ENCODE results near the gene ARL16.
"Not testable (repeated sequence)": the region's sequence is repeated elsewhere in the genome, so short reads cannot be mapped to it uniquely, and the experiment has no call there.

The ARL16 gene

GRCh38 chr17:81695211-81695610 is 11.6 kb upstream of the ARL16 start:
- DNase-seq (no peak), ATAC-seq (no peak)

- DNase-seq (no peak), ATAC-seq (no peak)
These were observed 11.2 kb upstream of the ARL16 start for GRCh38 chr17:81694810-81695209.

DNA sequence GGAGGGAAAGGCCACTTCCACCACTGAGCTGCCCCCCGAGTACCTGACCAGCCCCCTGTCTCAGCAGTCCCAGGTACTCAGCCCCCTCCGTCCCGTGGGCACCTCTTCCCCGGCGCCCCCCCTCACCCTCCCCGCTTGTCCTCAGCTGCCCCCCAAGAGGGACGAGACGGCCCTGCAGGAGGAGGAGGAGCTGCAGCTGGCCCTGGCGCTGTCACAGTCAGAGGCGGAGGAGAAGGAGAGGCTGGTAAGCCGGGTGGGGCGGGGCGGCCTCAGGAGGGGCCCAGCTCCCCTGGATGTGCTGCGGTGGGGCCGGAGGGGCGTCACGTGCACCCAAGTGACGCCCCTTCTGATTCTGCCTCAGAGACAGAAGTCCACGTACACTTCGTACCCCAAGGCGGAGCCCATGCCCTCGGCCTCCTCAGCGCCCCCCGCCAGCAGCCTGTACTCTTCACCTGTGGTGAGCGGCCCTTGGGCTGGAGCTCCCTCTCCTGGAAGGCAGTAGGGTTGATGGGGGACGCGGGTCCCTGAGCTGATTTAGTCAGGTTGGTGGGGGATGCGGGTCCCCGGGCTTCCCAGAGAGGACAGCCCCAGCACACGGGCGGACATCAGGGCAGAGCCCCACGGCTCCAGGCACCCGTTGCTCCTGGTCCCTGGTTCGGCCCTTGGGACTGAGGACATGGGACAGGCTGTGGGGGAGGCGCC is 10.1 kb upstream of the ARL16 start:
- no peak for ATAC-seq
- DNase-seq: no peak

DNA sequence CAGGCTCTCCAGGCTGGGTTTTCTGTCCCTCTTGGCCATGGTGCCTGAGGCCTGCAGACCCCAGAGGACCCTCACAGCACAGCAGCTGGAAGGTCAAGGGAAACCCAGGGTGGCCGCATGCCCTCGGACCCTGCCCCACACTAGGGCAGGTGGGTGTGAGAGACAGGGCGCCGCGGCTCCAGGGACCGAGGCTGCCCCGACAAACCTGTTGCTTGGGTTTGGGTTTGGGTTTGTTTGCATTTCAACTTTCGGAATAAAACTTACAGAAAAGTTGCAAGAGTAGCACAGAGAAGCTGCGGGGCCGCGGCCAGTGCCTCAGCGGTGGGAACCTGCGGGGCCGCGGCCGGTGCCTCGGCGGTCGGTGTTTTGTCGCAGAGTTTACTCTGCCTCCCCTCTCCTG is 8.0 kb upstream of the ARL16 start:
- no peak for ATAC-seq
- no peak for DNase-seq

- no peak for DNase-seq
- ATAC-seq: no peak
These were observed 7.6 kb upstream of the ARL16 start for GRCh38 chr17:81691196-81691595.

DNA sequence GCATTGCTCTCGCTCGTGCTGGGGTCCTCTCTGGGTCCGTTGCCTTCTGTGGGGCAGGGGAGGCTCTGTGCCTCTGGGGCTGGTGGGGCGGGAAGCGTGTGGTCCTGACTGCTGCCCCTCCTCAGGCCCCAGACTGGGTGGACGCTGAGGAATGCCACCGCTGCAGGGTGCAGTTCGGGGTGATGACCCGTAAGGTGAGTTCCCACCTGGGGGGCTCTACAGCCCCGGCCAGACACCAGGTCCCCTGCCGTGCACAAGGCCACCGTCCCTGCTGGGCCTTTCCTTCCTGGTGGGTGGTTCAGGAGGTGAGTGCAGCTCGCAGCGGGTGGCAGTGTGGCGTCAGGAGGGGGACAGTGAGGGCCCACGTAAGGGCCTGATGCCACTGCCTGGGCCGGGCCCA is 7.0 kb upstream of the ARL16 start:
- ATAC-seq: no peak
- no peak for DNase-seq

DNA sequence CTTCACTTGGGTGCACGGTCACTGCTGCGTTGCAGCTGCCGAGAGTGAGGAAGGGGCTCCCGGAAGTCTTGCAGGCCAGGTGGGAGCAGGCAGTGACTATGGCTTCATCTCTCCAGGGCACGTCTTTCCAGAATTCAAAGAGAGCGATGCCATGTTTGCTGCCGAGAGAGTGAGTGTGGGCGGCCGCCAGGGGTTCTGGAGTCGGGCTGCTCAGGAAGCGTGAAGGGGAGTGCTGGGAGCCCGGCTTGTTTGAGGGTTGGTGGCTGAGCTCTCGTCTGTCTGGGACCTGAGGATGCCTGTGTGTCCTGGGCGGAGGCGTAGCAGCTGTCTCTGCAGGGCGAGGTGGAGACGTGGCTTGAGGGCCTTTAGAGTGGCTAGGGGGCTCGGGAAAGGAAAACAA is 6.5 kb upstream of the ARL16 start:
- no peak for ATAC-seq
- DNase-seq: no peak

- no peak for ATAC-seq
- DNase-seq: no peak
These were observed 5.0 kb upstream of the ARL16 start for GRCh38 chr17:81688616-81689015.

DNA sequence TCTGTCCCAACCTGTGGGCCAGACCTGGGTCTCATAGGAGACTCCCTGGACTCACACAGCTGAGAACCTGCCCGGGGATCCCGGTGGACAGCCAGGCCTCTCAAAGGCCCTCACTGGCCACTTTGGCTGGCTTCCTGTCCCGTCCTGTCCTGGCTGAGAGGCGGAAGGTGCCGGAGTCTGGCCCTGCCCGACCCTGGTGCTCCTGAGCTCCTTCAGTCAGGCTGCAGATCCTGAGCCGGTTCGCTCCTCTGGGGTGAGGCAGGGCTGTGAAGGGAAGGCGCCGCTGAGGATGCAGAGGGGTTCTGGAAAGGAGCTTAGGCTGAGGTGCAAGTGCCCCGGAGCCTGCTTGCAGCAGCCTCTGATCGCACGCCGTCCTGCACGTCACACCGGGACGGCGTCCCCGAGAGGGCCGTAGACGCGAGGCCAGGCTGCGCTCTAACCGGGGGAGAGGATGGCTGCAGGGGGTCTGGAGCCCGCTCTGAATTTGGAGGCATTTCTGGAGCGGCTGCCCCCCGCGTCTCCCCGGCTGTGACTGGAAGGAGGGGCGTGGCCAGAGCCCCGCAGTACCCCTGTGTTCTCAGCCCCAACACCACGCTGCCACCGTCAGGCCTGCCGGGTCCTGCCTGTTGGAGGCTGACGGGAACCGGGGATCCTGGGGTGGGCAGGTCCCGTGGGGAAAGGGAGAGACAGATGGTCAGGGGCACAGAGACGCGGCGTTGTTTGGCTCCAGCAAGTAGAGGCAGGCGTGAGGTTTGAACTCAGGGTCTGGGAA is 4.4 kb upstream of the ARL16 start:
- no peak for DNase-seq
- no peak for ATAC-seq

DNA sequence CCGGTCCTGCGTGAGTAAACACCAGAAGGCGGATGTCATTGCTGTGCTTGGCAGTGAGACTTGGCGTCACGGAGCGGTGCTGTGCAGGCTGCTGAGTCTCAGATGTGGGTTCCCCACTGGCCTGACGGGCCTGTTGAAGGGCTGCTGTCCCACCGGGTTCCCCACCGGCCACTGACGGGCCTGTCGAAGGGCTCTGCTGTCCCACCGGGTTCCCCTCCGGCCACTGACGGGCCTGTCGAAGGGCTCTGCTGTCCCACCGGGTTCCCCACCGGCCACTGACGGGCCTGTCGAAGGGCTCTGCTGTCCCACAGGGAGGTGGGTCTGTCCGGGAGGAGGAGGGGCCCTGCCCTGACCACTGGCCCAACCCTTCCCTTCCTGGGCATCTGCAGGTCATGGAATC is 3.0 kb upstream of the ARL16 start:
- no peak for DNase-seq
- ATAC-seq: no peak

DNA sequence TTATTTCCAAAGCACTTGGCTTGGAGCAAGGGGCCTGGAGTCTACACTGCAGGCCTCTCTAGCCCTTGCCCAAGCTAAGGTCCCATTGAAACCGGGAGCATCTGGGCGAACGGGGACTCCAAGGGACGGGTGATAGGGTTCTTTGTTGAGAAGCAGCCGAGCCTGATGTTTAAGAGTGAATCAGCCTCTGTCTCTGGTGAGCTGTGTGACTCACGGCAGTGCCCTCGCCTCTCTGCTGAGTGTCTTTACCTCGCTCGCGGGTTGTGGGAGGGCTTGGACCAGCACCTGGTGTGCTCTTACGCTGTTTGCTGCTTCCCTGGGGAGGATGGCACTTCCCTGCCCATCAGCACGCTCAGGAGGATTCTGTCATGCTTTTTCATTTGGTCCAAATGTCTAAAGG is 1.5 kb upstream of the ARL16 start:
- peak; percentile 66 for DNase-seq
- ATAC-seq: peak; percentile 48

- ATAC-seq: no peak
These were observed 880 bp upstream of the ARL16 start for GRCh38 chr17:81684442-81684911.

DNA sequence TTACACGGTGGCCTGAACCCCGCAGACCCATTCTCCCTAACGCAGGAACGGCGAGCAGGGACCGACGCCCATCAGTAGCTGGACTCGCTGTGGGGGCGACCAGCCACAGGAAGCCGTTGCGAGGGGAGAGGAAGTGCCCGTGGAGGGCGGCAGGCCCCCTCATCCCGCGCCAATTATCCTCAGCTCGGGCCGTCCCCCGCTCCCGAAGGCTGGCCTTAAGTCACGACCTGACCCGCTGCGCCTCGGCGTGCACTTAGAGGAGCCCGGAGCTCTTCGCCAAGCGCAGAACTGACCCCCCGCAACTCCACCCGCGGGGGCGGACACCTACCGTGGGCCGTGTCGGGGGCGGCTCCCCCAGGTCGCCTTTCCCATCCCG is 401 bp downstream of the ARL16 start:
- no peak for ATAC-seq

More at GRCh38 chr17:81684442-81684911, 880 bp upstream of the ARL16 start:
- peak; percentile 47 for DNase-seq

DNA sequence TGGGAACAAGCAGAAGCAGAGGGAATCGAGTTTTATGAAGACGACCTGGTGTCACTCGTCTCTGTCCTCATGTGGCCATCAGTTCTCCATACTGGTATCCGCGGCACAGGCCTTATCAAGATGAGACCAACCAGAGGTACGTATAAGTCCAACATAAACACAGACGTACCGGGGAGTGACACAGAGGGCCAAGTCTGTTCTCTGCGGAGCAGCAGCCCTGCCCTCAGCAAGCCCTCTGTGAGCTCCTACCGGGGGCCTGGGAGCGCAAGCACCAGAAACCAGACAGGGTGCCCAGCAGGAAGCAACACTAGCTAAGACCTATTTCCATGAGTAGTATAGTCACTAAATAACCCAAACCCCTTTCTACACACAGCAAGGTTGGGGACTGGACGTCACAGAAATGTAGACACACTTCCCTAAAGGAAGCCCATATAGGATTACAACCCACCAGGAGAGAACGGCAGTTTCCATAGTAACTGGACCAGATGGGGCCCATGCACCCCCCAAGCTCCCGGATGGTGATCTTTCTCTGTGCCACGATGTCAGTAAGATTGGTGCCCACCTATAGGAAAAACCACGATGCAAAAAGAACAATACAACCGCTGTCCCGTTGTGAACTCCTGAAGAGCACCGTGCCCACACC is 911 bp downstream of the ARL16 start:
- ATAC-seq: no peak

More for the DNA sequence above, 401 bp downstream of the ARL16 start:
- no peak for DNase-seq

GRCh38 chr17:81681672-81682071 is 1.9 kb downstream of the ARL16 start:
- no peak for DNase-seq
- ATAC-seq: no peak

More for the DNA sequence above, 911 bp downstream of the ARL16 start:
- DNase-seq: no peak

DNA sequence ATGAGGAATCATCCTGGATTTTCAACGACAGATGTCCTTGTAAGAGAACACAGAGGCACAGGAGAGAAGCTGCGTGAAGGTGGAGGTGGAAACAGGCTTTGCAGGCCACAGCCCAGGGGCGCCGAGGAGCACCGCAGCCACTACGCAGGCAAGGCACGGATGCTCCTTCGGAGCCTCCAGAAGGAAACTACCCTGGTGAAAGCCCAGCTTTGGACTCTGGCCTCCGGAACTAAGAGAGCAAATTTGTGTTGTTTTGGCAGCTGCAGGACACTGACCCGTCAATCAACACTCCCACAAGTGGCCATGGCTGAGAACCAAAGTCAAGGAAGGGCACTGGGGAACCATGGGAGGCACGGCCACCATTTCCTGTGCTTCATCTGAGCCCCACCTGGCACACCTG is 3.4 kb downstream of the ARL16 start:
- ATAC-seq (no peak), DNase-seq (no peak)

DNA sequence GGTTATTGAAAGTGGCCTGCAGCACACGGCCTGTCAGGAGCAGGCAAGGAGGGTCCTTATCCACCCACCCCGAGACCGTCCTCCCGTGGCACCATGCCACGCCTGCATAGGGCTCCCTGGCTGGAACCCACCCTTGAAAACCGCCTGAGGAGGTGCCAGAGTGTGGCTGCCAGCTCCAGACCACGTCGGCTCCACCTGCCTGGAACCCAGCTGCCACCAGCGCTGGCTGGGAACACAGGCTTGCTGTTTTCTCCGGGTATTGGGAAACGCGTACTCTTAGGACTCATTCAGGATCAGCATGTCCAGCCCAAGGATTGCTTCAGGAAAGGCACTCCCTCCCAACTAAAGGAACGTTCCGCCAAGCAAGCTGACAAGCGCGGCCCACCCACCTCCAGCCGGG is 6.7 kb downstream of the ARL16 start:
- ATAC-seq (no peak), DNase-seq (no peak)

GRCh38 chr17:81675515-81676221 is 7.9 kb downstream of the ARL16 start:
- not testable (repeated sequence) for ATAC-seq, DNase-seq

DNA sequence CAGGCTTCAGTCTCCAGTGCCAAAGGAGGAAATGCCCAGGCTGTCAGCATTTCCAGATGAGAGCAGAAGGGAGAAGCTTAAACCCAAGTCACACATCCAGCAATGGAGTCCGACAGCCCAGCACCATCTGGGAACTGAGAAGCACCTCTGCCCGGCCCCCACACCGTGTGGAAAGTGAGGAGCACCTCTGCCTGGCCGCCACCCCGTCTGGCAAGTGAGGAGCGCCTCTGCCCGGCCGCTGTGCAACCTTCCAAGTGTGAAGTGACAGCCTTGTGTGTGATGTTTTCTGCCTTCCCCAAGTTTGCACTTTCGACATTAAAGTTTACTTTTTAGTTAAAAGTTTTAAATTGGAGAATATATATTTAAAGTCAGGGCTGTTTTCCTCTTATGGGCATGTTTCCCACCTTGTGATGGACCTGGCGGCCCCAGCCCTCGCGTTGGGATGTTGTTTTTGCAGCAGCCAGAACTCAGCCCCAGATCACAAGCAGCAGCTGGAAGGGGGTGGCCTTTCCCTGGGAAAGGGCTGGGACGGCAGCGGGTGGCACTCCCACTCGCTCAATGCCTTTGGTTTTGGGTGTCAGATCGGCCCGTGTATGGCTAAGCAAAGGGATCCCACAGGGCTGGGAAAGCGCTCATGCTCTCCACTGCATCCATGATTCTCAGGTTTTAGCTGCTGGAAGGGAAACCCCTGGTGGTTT is 9.9 kb downstream of the ARL16 start:
- DNase-seq: no peak
- no peak for ATAC-seq

DNA sequence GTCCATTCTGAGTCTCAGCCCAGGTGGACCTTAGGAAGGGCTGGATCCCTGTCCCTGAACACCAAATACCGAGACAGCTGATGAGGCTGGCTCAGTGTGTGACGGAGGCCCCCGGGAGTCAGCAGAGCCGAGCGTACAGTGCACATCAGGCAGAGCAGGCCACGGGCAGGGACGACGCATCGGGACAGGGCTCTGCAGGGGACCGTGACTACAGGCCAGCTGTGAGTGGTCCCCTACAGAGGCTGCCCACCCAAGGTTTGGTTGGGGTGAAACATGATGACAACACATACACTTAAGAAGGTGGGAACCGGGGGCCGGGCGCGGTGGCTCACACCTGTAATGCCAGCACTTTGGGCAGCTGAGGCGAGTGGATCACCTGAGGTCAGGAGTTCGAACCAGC is 10.6 kb downstream of the ARL16 start:
- DNase-seq: no peak
- ATAC-seq: no peak

GRCh38 chr17:81672504-81672903 is 11.1 kb downstream of the ARL16 start:
- no peak for DNase-seq
- ATAC-seq: no peak

DNA sequence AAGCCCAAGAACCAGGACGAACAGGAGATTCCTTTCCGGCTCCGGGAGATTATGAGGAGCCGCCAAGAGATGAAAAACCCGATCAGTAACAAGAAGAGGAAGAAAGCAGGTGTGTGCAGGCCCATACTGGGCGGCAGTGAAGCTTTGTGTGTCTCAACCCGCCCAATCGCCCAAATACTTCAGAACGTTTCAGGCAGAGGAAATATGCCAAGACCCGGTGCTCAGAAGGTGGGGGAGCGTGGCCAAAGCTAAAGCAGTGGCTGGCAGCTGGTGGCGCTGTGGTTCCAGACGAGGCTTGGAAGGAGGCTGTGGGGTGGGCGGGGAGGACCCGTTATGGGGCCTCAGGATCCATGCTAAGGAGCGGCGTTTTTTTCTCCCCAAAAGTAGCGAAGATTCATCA is 15.8 kb downstream of the ARL16 start:
- ATAC-seq (no peak), DNase-seq (peak; percentile 30)
